OCI-M2 (cell line): ENCODE measurements around the gene VPS13C.

Experiments used
- DNase-seq: peaks from one replicate; lab custom pipeline; 2025; ENCODE audit not compliant: unreplicated experiment; lab: John Stamatoyannopoulos, UW

Gene VPS13C

DNA sequence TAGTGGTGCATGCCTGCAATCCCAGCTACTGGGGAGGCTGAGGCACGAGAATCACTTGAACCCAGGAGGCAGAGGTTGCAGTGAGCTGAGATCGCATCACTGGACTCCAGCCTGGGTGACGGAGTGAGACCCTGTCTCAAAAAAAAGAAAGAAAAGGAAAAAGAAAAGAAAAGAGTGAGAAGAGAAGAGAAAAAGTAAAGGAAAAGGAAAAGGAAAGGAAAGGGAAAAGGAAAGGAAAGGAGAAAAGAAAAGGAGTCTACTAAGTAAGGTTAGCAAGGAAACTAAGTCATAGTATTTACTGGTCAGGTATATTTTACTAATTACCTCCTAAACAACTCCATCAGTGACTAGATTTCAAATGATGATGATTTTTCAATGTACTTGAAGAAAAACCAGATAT lies 198.3 kb downstream of the VPS13C start:
- no peak for DNase-seq

DNA sequence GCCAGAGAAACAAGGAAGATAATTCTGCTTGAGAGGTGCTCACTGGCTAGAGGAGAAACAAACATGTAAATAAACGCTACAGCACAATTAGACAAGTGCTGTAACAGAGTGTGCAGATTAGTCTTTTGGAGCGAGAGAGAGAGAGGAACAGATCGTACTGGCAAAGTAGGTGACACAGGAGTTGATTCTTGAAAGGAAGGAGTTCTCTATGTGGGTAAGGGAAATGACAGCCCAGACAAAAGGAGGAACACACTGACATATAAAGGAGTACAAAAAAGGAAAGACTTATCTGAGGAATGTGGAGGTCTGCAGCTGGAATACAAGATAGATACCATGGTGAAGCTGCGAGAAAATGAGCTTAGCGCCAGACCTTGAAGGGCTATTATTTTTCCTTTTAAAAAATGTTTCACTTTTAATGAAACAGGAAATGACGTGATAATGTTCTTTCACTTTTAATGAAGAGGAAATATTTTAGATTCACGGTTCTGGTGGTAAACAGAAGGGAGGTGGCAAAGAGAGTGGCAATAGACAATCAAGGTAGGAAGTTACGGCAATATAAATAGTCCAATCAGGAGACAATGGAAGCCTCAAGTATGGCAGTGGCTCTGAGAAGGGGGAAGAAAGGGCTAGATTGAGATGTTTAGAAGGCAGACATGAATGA lies 202.9 kb downstream of the VPS13C start:
- DNase-seq, result no peak

GRCh38 chr15:61856295-61856694 lies 204.0 kb downstream of the VPS13C start:
- no peak for DNase-seq

- no peak for DNase-seq
Observed at GRCh38 chr15:61853195-61853594, 207.1 kb downstream of the VPS13C start.

DNA sequence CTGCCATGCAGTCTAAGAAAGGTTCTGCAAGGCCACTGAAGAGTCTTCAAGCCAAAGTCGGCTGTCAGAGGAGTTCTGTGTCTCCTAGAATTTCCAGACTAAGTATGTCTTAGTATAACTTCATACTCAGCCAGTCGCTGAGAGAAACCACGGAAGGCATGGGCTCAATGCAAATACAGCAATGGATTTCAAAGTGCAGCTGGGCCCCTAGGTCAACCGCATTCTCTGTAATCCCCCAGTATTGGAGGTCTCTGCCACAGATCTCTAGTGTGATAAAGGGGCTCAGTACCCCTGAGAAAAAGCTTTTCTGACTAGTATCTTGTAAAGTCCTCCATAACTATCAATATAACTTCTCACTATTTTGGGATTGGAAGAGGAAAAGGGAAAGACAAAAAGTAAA lies 208.3 kb downstream of the VPS13C start:
- no peak for DNase-seq

DNA sequence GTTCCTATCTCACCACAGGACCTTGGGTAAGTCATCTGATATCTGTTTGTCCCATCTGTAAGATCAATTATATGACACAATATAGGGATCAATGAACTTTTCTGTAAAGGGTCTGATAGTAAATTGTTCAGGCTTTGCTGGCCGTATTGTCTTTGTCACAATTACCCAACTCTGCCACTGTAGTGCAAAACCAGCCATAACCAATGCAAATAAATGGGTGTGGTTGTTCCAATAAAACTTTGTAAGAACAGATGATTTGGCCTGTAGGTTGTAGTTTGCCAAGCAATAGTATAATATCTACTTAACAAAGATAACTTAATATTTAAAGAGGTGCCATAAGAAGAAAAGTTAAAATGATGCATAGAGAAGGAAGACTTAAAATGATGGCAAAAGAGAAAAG lies 210.8 kb downstream of the VPS13C start:
- DNase-seq, result no peak

- no peak for DNase-seq
Observed at GRCh38 chr15:61841466-61841865, 218.8 kb downstream of the VPS13C start.

GRCh38 chr15:61840090-61840489 lies 220.2 kb downstream of the VPS13C start:
- no peak for DNase-seq

GRCh38 chr15:61839546-61839945 lies 220.7 kb downstream of the VPS13C start:
- no peak for DNase-seq

DNA sequence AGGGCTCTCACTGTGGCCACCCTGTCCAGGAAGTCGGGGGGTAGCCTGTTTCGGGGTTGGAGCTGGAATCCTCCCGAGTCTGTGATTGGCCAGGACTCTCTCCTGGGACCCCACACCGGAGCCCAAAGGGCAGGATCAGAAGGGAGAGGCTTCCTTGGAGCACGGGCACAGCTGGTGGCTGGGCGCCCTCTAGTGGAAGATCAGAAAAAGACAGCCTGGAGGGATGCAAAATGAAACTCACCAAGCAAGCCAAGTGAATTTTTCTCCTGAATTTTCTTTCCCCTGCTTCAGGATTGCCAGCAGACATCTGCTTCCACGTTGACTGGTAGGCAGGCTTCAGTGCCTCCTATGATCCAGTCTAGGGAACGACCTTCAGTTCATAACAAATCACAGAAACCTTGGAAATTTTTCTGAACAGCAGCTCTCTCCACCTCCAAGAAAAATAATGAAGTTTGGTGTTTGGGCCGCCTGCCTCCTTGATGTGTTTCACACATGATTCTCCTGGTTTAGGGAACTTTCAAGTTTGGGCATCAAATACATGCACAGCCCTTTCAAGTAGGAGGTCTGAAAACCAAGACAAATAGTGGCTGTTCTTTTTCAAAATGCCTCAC lies 224.6 kb downstream of the VPS13C start:
- DNase-seq, result peak; percentile 3

DNA sequence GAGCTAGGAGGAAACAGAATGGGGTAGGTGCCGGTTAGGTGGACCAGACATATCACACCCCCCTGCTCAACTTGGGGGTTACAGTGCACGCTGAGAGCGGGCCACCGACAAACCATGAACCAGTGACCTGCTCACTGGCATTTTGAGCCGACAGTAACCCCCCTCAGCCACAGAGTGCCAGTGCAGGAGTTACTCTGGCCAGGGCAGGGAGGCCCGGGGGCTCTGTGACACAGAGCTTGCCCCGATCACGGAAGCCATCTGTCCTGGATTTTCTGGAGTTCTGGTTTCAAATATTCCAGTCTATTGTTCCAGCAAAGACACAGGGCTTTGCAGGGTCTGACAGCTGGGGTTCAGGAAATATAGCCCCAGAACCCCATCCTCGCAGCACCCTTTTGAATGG lies 225.2 kb downstream of the VPS13C start:
- no peak for DNase-seq

GRCh38 chr15:61834076-61834697 lies 226.1 kb downstream of the VPS13C start:
- DNase-seq, result peak; percentile 4

- no peak for DNase-seq
Observed at GRCh38 chr15:61832223-61832622, 228.0 kb downstream of the VPS13C start.

DNA sequence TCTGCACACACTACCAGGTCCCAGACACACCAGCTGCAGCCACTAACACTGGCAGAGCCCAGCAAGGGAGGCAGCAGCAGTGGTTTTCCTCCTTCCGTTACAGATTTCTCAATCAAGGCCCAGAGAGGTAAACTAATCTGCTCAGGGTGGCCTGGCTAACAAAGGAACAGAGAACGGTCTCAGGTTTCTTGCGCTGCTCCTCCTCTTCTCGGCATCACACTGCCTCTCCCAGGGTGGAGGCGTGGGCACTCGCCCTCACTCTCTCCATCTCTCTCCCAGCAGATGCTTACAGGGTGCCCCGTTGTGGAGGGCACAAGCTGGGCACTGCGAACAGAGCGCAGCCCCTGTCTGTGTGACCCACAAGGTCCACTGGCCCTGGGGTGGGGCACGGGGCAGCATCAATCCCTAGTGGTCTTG lies 228.7 kb downstream of the VPS13C start:
- DNase-seq, result no peak

- no peak for DNase-seq
Observed at GRCh38 chr15:61830536-61831330, 229.5 kb downstream of the VPS13C start.

- no peak for DNase-seq
Observed at GRCh38 chr15:61829514-61829889, 230.7 kb downstream of the VPS13C start.

- no peak for DNase-seq
Observed at GRCh38 chr15:61828860-61829513, 231.3 kb downstream of the VPS13C start.

- no peak for DNase-seq
Observed at GRCh38 chr15:61828008-61828407, 232.2 kb downstream of the VPS13C start.

DNA sequence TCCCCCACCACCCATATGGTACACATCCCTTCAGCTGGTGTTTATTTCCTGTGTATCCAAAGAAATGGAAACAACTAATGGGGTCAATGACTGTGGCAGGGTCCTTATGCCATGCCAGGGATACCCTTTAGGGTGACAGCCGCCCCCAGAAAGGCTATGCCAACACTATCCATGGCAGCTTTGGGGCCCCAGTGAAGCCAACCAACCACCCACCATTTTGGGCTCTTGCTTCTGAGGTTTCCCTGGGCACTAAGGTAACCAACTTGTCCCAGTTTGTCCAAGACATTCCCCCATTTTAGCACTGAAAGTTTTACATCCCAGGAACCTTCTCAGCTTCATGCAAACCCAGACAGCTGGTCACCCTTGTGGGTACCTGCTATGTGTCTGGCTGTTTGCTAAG lies 233.1 kb downstream of the VPS13C start:
- DNase-seq, result no peak

DNA sequence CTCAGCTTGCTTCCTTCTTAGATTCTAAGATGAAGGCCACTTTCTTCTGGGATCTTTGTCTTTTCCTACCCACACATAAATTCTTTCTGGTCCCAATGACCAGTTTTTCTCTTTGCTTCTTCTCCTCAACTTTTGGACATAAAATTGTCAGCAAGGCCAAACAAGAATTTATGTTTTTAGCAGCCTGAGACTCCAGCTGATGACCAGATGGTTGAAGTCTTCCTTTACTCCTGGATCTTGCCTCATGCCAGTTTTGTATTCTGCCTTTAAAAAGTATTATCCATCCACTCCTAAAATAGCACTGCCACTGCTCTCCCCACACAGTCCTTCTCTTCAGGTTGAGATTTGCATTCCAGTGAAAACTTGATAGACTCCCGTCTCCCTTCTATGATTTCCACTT lies 236.0 kb downstream of the VPS13C start:
- no peak for DNase-seq

- DNase-seq, result no peak
Observed at GRCh38 chr15:61822511-61822910, 237.7 kb downstream of the VPS13C start.
